Right cardiac atrium (tissue), 5 donors: ENCODE data around the gene CDH11. TPM values are rescaled to one million over a fixed set of nuclear protein-coding genes. Genes with fewer than 3 reads are reported as not detected.

Source experiments
- ATAC-seq, 2 donors: fragments of 200-7000 bp; cut with Tn5 transposase; one replicate each; pipeline versions ENCODE4 v1.8.0 to v1.9.1; 2020; ENCODE audit warnings: moderate library complexity in 2 of 2, mild to moderate bottlenecking in 1 of 2
- DNase-seq, 3 donors: peaks; one replicate each; pipeline ENCODE4 v3.0.0-alpha.2; 2020
- H3K27ac ChIP-seq: one replicate; pipeline ENCODE4 v1.5.1; 2013; ENCODE audit warnings: mild to moderate bottlenecking, low read length, control low read depth, moderate library complexity
- H3K27me3 ChIP-seq: one replicate; pipeline ENCODE4 v1.6.1; 2013; ENCODE audit not compliant: control insufficient read depth, insufficient read depth
- H3K4me1 ChIP-seq: one replicate; pipeline ENCODE4 v1.6.1; 2013; ENCODE audit warnings: low read length; ENCODE audit not compliant: control insufficient read depth, insufficient read depth
- H3K4me3 ChIP-seq: one replicate; pipeline ENCODE4 v1.5.1; 2013; ENCODE audit warnings: low read length, control low read depth
- H3K9me3 ChIP-seq: one replicate; pipeline ENCODE4 v1.6.1; 2013; ENCODE audit warnings: low read length; ENCODE audit not compliant: control insufficient read depth
- WGBS: extraction: QIAGEN DNeasy Blood & Tissue Kit; methylation state at CpG from one replicate; pipeline ENCODE4 v1.1.7; 2013; 5-methylcytosine and 5-hydroxymethylcytosine counted together
- intact Hi-C, 4 donors: fragments of 100-400 bp; cut with DNase I; formaldehyde crosslinking; loops; one replicate each; pipeline versions ENCODE4 v1.11.0 to v1.14.0; 2022 to 2023
- polyA plus RNA-seq: library from polyadenylated mRNA; stranded (reverse); fragments of 200-250 nt; gene quantifications from one replicate; pipeline ENCODE4 v1.2.3, GENCODE V29; 2013
- total RNA-seq, 4 donors: library from RNA; stranded (reverse); fragmentation: NEBNext Ultra II Directional; extraction: Animal tissue kit (Norgen Biotek cat#: 25700); gene quantifications; one replicate each; pipeline ENCODE4 v1.2.1, GENCODE V29; 2021
- donor health status: healthy with polysubstance abuse.
- donor health status: DM: no; HTN: yes; CAD: no.
- donor health status: DM: no; HTN: no; CAD: no.
- donor health status: DM: no; HTN: yes; CAD: no; lungs with severe emphysema.
- donor health status: DM: yes; HTN: yes; CAD: no.

Gene CDH11
- total and polyA plus RNA-seq, 5 donors = 2.2 to 36.9 (median 25.8) TPM

DNA sequence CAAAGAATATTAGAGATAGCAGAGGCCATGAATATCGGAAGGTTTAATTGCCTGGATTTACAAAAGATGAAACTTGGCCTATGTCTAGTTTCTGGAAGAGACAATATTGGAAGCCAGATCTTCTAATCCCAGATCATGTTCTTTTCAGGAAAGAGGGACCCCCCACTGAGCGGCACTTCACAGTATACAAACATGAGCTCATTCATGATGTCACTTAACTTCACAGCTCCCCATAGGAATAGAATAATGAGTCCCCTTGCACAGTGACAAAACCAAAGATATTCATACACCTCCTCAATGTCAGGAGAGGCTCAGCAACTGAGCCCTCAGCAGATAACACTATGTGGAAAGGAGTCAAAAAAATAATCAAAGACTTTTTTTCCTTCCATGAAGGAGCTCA, 147.5 kb downstream of the CDH11 start:
- H3K4me1 ChIP-seq = no peaks in the 10 kb centered on the region
- no peaks in the 10 kb centered on the region for H3K9me3 ChIP-seq
- no peak for ATAC-seq
- H3K27me3 ChIP-seq = no peaks in the 10 kb centered on the region
- H3K4me3 ChIP-seq = no peak overlapping the region
- intact Hi-C loops = no loop called here
- no peak overlapping the region for H3K27ac ChIP-seq
- WGBS = 91% methylated on average over 2 of the region's 2 CpGs
- no peak for DNase-seq

DNA sequence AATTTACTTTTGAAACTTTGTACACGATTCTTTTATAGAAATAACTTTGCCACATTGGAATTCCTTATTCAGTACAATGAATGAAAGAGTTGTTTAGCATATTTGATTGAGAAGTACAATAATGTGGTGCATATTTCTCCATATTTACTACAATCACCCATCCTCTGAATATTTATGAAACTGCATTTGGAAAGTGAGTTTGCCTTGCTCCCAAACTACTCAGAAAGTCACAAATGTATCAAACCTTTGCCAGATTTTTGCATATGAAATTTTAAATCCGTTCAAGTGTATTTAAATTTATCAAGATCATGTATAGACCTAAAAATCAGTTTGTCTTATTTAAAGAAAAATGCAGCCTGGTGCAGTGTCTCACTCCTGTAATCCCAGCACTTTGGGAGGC, 148.7 kb downstream of the CDH11 start:
- 86% methylated on average over 2 of the region's 2 CpGs for WGBS
- intact Hi-C loops = no loop called here
- no peak for ATAC-seq
- no peaks in the 10 kb centered on the region for H3K27me3 ChIP-seq
- no peak for DNase-seq
- H3K9me3 ChIP-seq = no peaks in the 10 kb centered on the region
- no peak overlapping the region for H3K27ac ChIP-seq
- H3K4me3 ChIP-seq = no peak overlapping the region
- no peaks in the 10 kb centered on the region for H3K4me1 ChIP-seq

DNA sequence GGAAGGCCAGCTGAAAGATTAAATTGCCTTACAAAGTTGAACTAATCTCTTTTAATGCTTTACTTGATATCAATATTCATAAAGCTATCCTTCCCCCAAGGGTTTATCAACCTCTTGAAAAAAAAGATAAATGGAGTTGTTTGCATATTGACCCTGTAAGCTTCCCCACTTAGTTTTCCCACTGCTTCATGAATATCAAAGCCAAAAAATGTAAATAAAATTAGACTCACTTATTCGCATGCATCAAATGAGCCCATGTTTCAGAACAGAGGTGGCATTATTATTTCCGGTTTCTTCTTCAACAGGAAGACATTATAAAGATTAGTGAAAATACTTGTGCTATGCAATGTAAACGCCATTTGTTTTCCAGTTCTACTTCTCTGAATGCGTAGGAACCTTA, 150.7 kb downstream of the CDH11 start:
- intact Hi-C loops = no loop called here
- H3K4me1 ChIP-seq = no peaks in the 10 kb centered on the region
- no peaks in the 10 kb centered on the region for H3K9me3 ChIP-seq
- ATAC-seq = no peak
- WGBS = 83% methylated on average over 4 of the region's 4 CpGs
- H3K27ac ChIP-seq = no peak overlapping the region
- H3K27me3 ChIP-seq = no peaks in the 10 kb centered on the region
- H3K4me3 ChIP-seq = no peak overlapping the region
- no peak for DNase-seq

DNA sequence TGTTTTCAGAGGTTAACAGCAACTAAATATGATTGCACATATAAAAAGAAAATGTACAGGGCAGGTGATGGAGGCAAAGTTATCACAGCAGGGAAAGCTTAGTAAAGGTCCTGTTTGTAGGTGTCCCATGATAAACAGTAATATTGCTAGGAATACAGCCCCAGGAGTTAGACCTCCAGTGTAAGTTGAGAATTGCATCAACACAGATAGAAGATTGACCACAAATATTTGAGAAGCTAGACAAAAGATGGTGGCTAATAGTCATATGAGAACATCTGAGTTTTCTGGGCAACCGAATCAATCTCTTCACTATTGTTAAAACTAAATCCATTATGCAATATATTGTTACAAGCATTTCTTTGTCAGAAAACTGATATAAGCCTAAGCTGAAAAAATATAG, 152.6 kb downstream of the CDH11 start:
- no peak overlapping the region for H3K4me3 ChIP-seq
- no peaks in the 10 kb centered on the region for H3K9me3 ChIP-seq
- H3K4me1 ChIP-seq = no peaks in the 10 kb centered on the region
- DNase-seq = no peak
- no peak overlapping the region for H3K27ac ChIP-seq
- no peaks in the 10 kb centered on the region for H3K27me3 ChIP-seq
- intact Hi-C loops = no loop called here
- ATAC-seq = no peak
- WGBS = 83% methylated on average over 1 of the region's 1 CpG

DNA sequence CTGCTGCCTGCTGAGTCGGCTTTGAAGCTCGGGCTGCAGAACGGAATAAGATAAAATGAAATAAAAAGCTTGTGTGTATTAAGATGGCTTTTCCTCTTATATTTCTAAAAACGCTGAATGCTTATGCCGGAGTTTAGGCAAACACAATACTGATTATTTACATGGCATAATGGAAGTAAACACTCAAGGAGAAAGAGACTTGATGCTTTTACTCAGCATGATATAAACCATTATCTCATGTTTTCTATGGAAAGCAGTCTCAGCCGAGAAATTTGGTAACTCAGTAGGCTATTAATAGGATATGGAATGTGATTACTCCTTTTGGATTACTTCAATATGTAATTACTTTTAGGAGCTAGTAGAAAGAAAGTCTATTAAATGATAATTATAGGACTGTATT, 153.3 kb downstream of the CDH11 start:
- no peak for ATAC-seq
- no peak overlapping the region for H3K27ac ChIP-seq
- H3K9me3 ChIP-seq = no peaks in the 10 kb centered on the region
- H3K4me1 ChIP-seq = no peaks in the 10 kb centered on the region
- WGBS = 44% methylated on average over 6 of the region's 6 CpGs
- no peak for DNase-seq
- H3K4me3 ChIP-seq = no peak overlapping the region
- intact Hi-C loops = no loop called here
- no peaks in the 10 kb centered on the region for H3K27me3 ChIP-seq

DNA sequence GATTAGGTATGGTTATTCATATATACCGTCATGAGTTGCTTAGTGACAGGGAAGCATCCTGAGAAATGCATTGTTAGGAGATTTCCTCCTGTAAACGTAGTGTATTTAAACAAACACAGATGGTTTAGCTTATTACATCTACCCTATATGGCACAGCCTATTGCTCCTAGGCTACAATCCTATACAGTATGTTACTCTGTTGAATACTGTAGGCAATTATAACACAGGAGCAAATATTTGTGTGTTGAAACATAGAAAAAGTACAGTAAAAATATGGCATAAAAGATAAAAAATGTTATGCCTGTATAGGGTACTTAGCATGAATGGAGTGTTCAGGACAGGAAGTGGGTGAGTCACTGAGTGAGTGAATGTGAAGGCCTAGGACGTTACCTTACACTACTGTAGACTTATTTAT, 157.7 kb downstream of the CDH11 start:
- 74% methylated on average over 3 of the region's 3 CpGs for WGBS
- intact Hi-C loops = no loop called here

DNA sequence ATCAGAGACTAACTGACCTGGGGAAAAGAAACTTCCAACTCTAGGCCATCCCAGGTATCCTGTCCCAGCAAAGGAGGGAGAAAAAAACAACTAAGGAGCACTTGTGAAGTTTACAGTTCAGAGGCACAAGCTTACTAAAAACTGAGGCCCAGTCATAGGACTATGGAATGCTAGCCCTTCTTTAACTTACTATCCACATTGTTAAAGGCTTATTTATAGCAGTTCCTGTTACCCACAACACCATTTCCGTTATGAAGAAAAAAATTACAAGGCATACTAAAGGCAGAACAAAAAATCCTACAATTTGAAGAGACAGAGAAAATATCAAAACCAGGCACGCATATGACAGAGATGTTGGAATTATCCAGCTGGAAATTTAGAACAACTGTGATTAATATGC, 159.1 kb downstream of the CDH11 start:
- H3K27me3 ChIP-seq = no peaks in the 10 kb centered on the region
- no peak overlapping the region for H3K4me3 ChIP-seq
- WGBS = 54% methylated on average over 2 of the region's 2 CpGs
- no peak for DNase-seq
- H3K4me1 ChIP-seq = no peaks in the 10 kb centered on the region
- H3K27ac ChIP-seq = no peak overlapping the region
- ATAC-seq = no peak
- intact Hi-C loops = no loop called here
- no peaks in the 10 kb centered on the region for H3K9me3 ChIP-seq

More for the DNA sequence above, 157.7 kb downstream of the CDH11 start:
- Histone ChIP-seq H3K27me3 (no peaks in the 10 kb centered on the region), H3K9me3 (no peaks in the 10 kb centered on the region), H3K27ac (no peak overlapping the region), H3K4me1 (no peaks in the 10 kb centered on the region), H3K4me3 (no peak overlapping the region)
- DNase-seq = no peak
- no peak for ATAC-seq

DNA sequence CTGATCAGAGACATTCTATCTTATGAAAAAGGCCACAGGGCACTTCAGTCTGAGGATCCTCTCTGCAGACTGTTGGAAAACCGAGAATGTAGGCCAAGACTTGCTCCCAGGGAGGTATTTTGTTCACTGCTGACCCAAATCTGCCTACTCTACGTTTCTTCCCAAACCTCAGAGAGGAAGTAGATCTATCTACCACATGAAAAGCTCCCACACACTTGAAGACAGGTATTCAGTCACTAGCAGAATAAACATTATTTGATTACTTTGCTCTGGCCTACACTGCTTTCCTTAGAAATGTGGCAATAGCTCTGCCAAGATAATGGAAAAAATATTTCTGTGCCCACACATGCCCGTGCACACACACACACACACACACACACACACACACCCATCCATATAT, 164.6 kb downstream of the CDH11 start:
- Histone ChIP-seq H3K27me3 (no peaks in the 10 kb centered on the region), H3K4me1 (no peaks in the 10 kb centered on the region), H3K4me3 (no peak overlapping the region), H3K9me3 (no peaks in the 10 kb centered on the region), H3K27ac (no peak overlapping the region)
- intact Hi-C loops = no loop called here
- ATAC-seq (no peak), DNase-seq (no peak)
- WGBS = 66% methylated on average over 3 of the region's 3 CpGs

DNA sequence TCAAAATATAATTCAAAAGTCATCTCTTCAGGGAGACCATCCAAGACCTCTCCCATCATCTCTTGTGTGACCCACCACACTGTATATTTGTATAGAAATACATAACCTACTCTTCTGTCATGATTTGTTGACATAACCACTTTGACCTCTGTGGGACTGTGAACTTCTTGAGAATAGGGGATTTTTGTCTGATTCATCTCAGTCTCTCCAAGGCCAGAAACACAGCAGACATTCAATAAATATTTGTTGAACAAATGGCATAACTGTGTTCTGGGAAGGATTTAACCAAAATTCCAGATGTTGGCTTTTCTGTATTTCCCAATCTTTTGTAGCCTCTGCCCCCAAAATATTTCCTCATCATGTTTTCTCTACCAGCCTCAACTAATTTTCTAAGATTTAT, 169.7 kb downstream of the CDH11 start:
- ATAC-seq = no peak
- H3K27ac ChIP-seq = no peak overlapping the region
- intact Hi-C loops = no loop called here

DNA sequence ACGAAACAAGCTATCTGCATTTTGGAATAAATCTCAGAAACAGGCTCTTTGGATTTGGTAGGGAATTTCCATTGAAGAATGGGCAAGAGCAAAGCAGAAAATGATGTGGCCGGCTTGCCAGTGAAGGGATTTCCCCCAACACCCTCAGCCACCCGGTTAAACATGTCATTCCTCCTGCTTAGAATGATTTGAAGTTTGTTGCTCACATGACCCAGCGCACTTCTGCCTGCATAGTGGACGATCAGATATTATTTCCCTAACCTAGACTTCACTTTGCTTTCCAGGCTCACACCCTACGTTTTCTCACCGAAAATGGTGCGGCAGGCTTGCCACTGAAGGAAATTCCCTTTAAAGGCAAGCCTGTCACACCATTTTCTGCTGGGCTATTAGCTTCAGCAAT, 170.7 kb downstream of the CDH11 start:
- intact Hi-C loops = no loop called here
- Histone ChIP-seq H3K4me1 (no peaks in the 10 kb centered on the region), H3K4me3 (no peak overlapping the region), H3K9me3 (no peaks in the 10 kb centered on the region), H3K27ac (no peak overlapping the region), H3K27me3 (no peaks in the 10 kb centered on the region)
- whole genome bisulfite sequencing = 93% methylated on average over 8 of the region's 8 CpGs
- no peak for ATAC-seq
- no peak for DNase-seq

More for the DNA sequence above, 169.7 kb downstream of the CDH11 start:
- no peaks in the 10 kb centered on the region for H3K27me3 ChIP-seq
- DNase-seq = no peak
- H3K4me1 ChIP-seq = no peaks in the 10 kb centered on the region
- no peak overlapping the region for H3K4me3 ChIP-seq
- H3K9me3 ChIP-seq = no peaks in the 10 kb centered on the region

DNA sequence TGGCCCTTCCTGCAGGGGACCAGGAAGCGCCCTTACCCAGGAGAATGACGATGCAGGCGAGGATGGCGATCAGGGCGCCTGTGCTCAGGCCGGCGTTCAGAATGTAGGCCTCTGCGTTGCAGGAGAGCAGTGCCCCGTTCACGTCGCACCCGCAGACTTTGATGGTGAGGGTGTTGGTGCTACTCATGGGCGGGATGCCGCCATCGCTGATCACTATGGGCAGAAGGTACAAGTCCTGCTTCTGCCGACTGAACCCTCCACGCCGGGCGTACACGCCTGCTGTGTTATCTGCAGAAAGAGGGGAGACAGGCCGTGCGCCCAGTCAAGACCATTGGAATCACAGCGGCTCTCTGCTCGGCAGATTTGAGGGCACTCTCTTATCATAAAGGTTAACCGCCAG, 171.1 kb downstream of the CDH11 start:
- peak in 1 of 2 donors; percentile 34 for ATAC-seq
- Histone ChIP-seq H3K27ac (no peak overlapping the region), H3K4me3 (no peak overlapping the region), H3K27me3 (no peaks in the 10 kb centered on the region), H3K4me1 (no peaks in the 10 kb centered on the region), H3K9me3 (no peaks in the 10 kb centered on the region)
- intact Hi-C loops = no loop called here
- WGBS = 93% methylated on average over 25 of the region's 25 CpGs
- DNase-seq = peak; percentile 9 to 37 (median 33)

DNA sequence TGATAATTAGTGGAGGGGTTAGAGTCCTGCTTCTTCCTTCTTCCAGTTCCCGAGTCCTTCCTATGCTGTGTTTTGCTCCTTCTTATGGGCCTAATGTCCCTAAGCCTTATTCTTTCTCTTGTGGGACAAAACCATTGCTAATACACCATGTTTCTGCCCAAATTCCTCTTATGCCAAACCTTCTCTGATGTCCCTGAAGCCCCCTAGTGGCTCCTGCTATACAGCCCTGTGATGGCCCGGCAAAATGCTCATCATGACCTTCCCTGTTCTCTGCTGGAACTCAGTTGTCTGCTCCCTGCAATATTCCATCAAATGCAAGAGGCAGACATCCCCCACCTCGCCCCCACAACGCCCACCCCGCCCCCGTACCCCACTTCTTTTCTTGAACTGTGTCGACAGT, 171.6 kb downstream of the CDH11 start:
- H3K4me3 ChIP-seq = no peak overlapping the region
- peak in 1 of 2 donors; percentile 33 for ATAC-seq
- H3K9me3 ChIP-seq = no peaks in the 10 kb centered on the region
- H3K4me1 ChIP-seq = no peaks in the 10 kb centered on the region
- WGBS = 89% methylated on average over 7 of the region's 7 CpGs
- H3K27me3 ChIP-seq = no peaks in the 10 kb centered on the region
- no peak overlapping the region for H3K27ac ChIP-seq
- no peak for DNase-seq
- intact Hi-C loops = no loop called here
